Mucosa of descending colon (tissue), 3 donors: ENCODE data around the gene FOXA1. TPM values are rescaled to one million over a fixed set of nuclear protein-coding genes. Genes with fewer than 3 reads are reported as not detected.

Experiments used
- ATAC-seq: fragments of 200-7000 bp; cut with Tn5 transposase; one replicate; pipeline ENCODE4 v1.9.1; 2020; ENCODE audit warnings: mild to moderate bottlenecking, moderate library complexity
- DNase-seq, 3 donors: peaks; one replicate each; pipeline ENCODE4 v3.0.0-alpha.2; 2020
- H3K36me3 ChIP-seq: fragments of 200-600 bp; one replicate; pipeline ENCODE4 v1.8.0; 2021; ENCODE audit warnings: low read depth, mild to moderate bottlenecking
- H3K4me1 ChIP-seq: fragments of 200-600 bp; one replicate; pipeline ENCODE4 v1.8.0; 2021; ENCODE audit warnings: low read depth, mild to moderate bottlenecking
- H3K4me3 ChIP-seq: fragments of 200-600 bp; one replicate; pipeline ENCODE4 v1.8.0; 2021; ENCODE audit warnings: mild to moderate bottlenecking
- H3K9me3 ChIP-seq: fragments of 200-600 bp; one replicate; pipeline ENCODE4 v1.8.0; 2021; ENCODE audit warnings: mild to moderate bottlenecking
- intact Hi-C, 2 donors: fragments of 100-400 bp; cut with DNase I in 1 of 2; cut with micrococcal nuclease in 1 of 2; formaldehyde crosslinking; loops; one replicate each; pipeline versions ENCODE4 v1.11.0 to v1.11.1; 2022; cut with DNase I, micrococcal nuclease
- total RNA-seq, 3 donors: library from RNA; stranded (reverse); fragmentation: NEBNext Ultra II Directional in 2 of 3; extraction: Animal tissue kit (Norgen Biotek cat#: 25700) in 2 of 3; gene quantifications; one replicate each; pipeline versions ENCODE4 v1.2.1 to v1.2.4, GENCODE V29; 2021 to 2023
- TF ChIP-seq, protein P1 (sequence below): fragments of 200-600 bp; IDR thresholded peaks from one replicate; pipeline ENCODE4 v1.8.0; 2022; ENCODE audit warnings: antibody characterized with exemption, mild to moderate bottlenecking
- donor health status: DM: no; HTN: no; CAD: no; lungs with moderate emphysema.
- donor health status: DM: no; HTN: no; CAD: no.
- donor health status: DM: no; HTN: yes; CAD: no.

Gene FOXA1
- total RNA-seq, 3 donors from 2014 or later = 21.1 to 73.3 (median 64.5) TPM

GRCh38 chr14:37591311-37591940 is 3.6 kb downstream of the FOXA1 start:
- Histone ChIP-seq H3K4me3 (peak overlapping the region; percentile 54), H3K4me1 (no peaks in the 10 kb centered on the region), H3K9me3 (no peaks in the 10 kb centered on the region), H3K36me3 (peaks cover 4% of the 10 kb centered on the region)
- DNase-seq = peak; percentile 48 to 76 (median 76)
- TF ChIP-seq, protein P1, sequence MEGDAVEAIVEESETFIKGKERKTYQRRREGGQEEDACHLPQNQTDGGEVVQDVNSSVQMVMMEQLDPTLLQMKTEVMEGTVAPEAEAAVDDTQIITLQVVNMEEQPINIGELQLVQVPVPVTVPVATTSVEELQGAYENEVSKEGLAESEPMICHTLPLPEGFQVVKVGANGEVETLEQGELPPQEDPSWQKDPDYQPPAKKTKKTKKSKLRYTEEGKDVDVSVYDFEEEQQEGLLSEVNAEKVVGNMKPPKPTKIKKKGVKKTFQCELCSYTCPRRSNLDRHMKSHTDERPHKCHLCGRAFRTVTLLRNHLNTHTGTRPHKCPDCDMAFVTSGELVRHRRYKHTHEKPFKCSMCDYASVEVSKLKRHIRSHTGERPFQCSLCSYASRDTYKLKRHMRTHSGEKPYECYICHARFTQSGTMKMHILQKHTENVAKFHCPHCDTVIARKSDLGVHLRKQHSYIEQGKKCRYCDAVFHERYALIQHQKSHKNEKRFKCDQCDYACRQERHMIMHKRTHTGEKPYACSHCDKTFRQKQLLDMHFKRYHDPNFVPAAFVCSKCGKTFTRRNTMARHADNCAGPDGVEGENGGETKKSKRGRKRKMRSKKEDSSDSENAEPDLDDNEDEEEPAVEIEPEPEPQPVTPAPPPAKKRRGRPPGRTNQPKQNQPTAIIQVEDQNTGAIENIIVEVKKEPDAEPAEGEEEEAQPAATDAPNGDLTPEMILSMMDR = no peak
- peak; percentile 6 for ATAC-seq
- intact Hi-C loops = loop anchor here in 1 of 2 donors (10.0 kb wide), 1 partner anchor 347 kb away; no protein-coding TSS in a partner anchor

- Histone ChIP-seq H3K9me3 (no peaks in the 10 kb centered on the region), H3K36me3 (no peaks in the 10 kb centered on the region), H3K4me3 (no peak overlapping the region), H3K4me1 (peaks cover 5% of the 10 kb centered on the region)
- ATAC-seq = no peak
- TF ChIP-seq, protein P1 = no peak
- intact Hi-C loops = loop anchor here in 1 of 2 donors (10.0 kb wide), 1 partner anchor 346 kb away; no protein-coding TSS in a partner anchor
- no peak for DNase-seq
These were observed 4.5 kb downstream of the FOXA1 start for GRCh38 chr14:37590428-37591139.

- TF ChIP-seq, protein P1 = no peak
- Histone ChIP-seq H3K9me3 (no peaks in the 10 kb centered on the region), H3K4me1 (peaks cover 5% of the 10 kb centered on the region), H3K36me3 (no peaks in the 10 kb centered on the region), H3K4me3 (no peak overlapping the region)
- ATAC-seq (no peak), DNase-seq (no peak)
- intact Hi-C loops = loop anchor here in 1 of 2 donors (5.0 to 10.0 kb wide), 2 partner anchors 168 to 345 kb away; no protein-coding TSS in a partner anchor
These were observed 5.2 kb downstream of the FOXA1 start for GRCh38 chr14:37589715-37590427.

GRCh38 chr14:37588956-37589714 is 5.9 kb downstream of the FOXA1 start:
- intact Hi-C loops = loop anchor here in 1 of 2 donors (5.0 kb wide), 1 partner anchor 167 kb away; no protein-coding TSS in a partner anchor
- Histone ChIP-seq H3K4me1 (peaks cover 9% of the 10 kb centered on the region), H3K36me3 (no peaks in the 10 kb centered on the region), H3K9me3 (no peaks in the 10 kb centered on the region), H3K4me3 (no peak overlapping the region)
- DNase-seq (peak in 1 of 3 donors; percentile 49), ATAC-seq (no peak)
- TF ChIP-seq, protein P1 = no peak

DNA sequence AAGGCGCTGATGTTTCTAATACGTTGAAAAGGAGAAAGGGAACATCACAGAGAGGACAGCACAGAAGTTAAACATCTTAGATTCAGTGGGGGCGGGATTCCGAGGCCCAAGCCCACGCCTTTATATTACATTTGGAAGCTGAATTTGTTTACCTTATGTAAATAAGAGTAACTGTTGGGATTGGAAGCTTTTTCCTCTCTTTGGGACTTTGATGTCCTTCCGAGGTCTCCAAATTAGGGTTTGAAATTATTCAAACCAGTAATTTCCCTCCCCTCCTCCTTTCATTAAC is 6.4 kb downstream of the FOXA1 start:
- Histone ChIP-seq H3K9me3 (no peaks in the 10 kb centered on the region), H3K4me3 (peak overlapping the region; percentile 14), H3K36me3 (no peaks in the 10 kb centered on the region), H3K4me1 (peaks cover 9% of the 10 kb centered on the region)
- ATAC-seq (peak; percentile 10), DNase-seq (peak in 2 of 3 donors; percentile 59 to 66)
- intact Hi-C loops = loop anchor here in 1 of 2 donors (5.0 kb wide), 1 partner anchor 166 kb away; no protein-coding TSS in a partner anchor
- TF ChIP-seq, protein P1 = no peak
